Adrenal gland (tissue), 12 donors: ENCODE measurements around the gene PPP1R16B. TPM values are rescaled to one million over a fixed set of nuclear protein-coding genes. Genes with fewer than 3 reads are reported as not detected.

Source experiments
- DNase-seq, 7 donors: peaks; one replicate each; pipeline ENCODE4 v3.0.0-alpha.2; 2019 to 2020
- H3K27ac ChIP-seq, 5 donors: fragments of 200-600 bp; sonication (generic) in 4 of 5; 1 replicate in 3 of 5; 2 replicates in 2 of 5; pipeline versions ENCODE4 v1.5.1 to v1.8.0; 2016 to 2020; ENCODE audit warnings: mild to moderate bottlenecking in 1 of 5
- H3K27me3 ChIP-seq: fragments of 200-600 bp; 2 replicates; pipeline ENCODE4 v1.8.0; 2021
- H3K36me3 ChIP-seq, 2 donors: fragments of 200-600 bp; replicated peaks in 1 of 2; 1 replicate in 1 of 2; 2 replicates in 1 of 2; pipeline versions ENCODE4 v1.5.1 to v1.8.0; 2018 to 2022
- H3K4me1 ChIP-seq, 2 donors: fragments of 200-600 bp; replicated peaks in 1 of 2; 1 replicate in 1 of 2; 2 replicates in 1 of 2; pipeline versions ENCODE4 v1.5.1 to v1.8.0; 2018 to 2021
- H3K4me3 ChIP-seq, 4 donors: fragments of 200-600 bp; sonication (generic) in 3 of 4; one replicate each; pipeline ENCODE4 v1.5.1; 2016 to 2018
- H3K9me3 ChIP-seq, 3 donors: fragments of 200-600 bp; sonication (generic) in 1 of 3; replicated peaks in 1 of 3; 1 replicate in 2 of 3; 2 replicates in 1 of 3; pipeline versions ENCODE4 v1.5.1 to v1.8.0; 2016 to 2021
- CTCF ChIP-seq, 6 experiments: fragments of 450-650 bp in 4 of 6; fragments of 200-600 bp in 2 of 6; sonication (generic) in 1 of 6; IDR thresholded peaks; 1 replicate in 5 of 6; 2 replicates in 1 of 6; pipeline versions ENCODE4 v1.5.1 to v1.8.0; 2016 to 2021; ENCODE audit warnings: antibody characterized with exemption in 6 of 6, mild to moderate bottlenecking in 2 of 6, moderate library complexity in 1 of 6
- POLR2A ChIP-seq, 2 donors: fragments of 450-650 bp; IDR thresholded peaks; one replicate each; pipeline ENCODE4 v1.6.1; 2017; ENCODE audit warnings: antibody characterized with exemption in 2 of 2, mild to moderate bottlenecking in 2 of 2, moderate library complexity in 1 of 2
- WGBS, 4 donors: extraction: QIAGEN DNeasy Blood & Tissue Kit in 2 of 4; methylation state at CpG; one replicate each; pipeline versions ENCODE4 v1.1.5 to v1.1.7; 2013 to 2017; 5-methylcytosine and 5-hydroxymethylcytosine counted together
- intact Hi-C, 2 donors: fragments of 100-400 bp; cut with DNase I; formaldehyde crosslinking; loops; one replicate each; pipeline versions ENCODE4 v1.14.1 to v1.15.0; 2022 to 2023
- polyA plus RNA-seq, 3 donors: library from polyadenylated mRNA; stranded (reverse); fragments of 200-250 nt in 2 of 3; fragments of 350-450 nt in 1 of 3; fragmentation: Illumina TruSeq in 1 of 3; extraction: RNeasy Lipid Tissue Mini Kit (QIAGEN cat#74804) in 1 of 3; gene quantifications; one replicate each; pipeline ENCODE4 v1.2.3, GENCODE V29; 2013 to 2014
- total RNA-seq, 9 donors: library from RNA; depleted of rRNA in 4 of 9; stranded (reverse); fragments of >200 nt in 4 of 9; fragments of 120-200 nt in 1 of 9; fragmentation: NEBNext Ultra II Directional in 1 of 9; extraction: Animal tissue kit (Norgen Biotek cat#: 25700) in 1 of 9; gene quantifications; one replicate each; pipeline versions ENCODE4 v1.1.0 to v1.2.4, GENCODE V29; 2013 to 2023
- donor health status: healthy with polysubstance abuse.
- donor health status: Bipolar disorder and iron deficiency.
- donor health status: DM: yes; HTN: yes; CAD: no.
- donor health status: DM: no; HTN: no; CAD: no.
- donor health status: DM: no; HTN: no; CAD: no.
- donor health status: DM: yes; HTN: yes; CAD: no.

PPP1R16B gene
- total and polyA plus RNA-seq, 12 donors: 1.8 to 18.3 (median 9.2) TPM

GRCh38 chr20:38871560-38871953, 66.1 kb downstream of the PPP1R16B start:
- H3K9me3 ChIP-seq: no peaks in the 10 kb centered on the region
- no peak overlapping the region for H3K4me3 ChIP-seq
- WGBS, 4 donors: 41 to 56% (median 47%) methylated on average over 3 of the region's 3 CpGs
- intact Hi-C loops: no loop called here
- DNase-seq: no peak
- TF ChIP-seq POLR2A (IDR thresholded peaks at IDR 0.05): no peak
- TF ChIP-seq CTCF (IDR thresholded peaks at IDR 0.05): no peak
- no peaks in the 10 kb centered on the region for H3K4me1 ChIP-seq
- H3K27me3 ChIP-seq: no peaks in the 10 kb centered on the region
- no peaks in the 10 kb centered on the region for H3K36me3 ChIP-seq
- H3K27ac ChIP-seq: no peak overlapping the region

GRCh38 chr20:38872036-38872435, 66.5 kb downstream of the PPP1R16B start:
- no peak for DNase-seq
- no peaks in the 10 kb centered on the region for H3K9me3 ChIP-seq
- H3K4me3 ChIP-seq: no peak overlapping the region
- TF ChIP-seq CTCF (IDR thresholded peaks at IDR 0.05): no peak
- no peak for TF ChIP-seq POLR2A (IDR thresholded peaks at IDR 0.05)
- no peaks in the 10 kb centered on the region for H3K27me3 ChIP-seq
- no peak overlapping the region for H3K27ac ChIP-seq
- no peaks in the 10 kb centered on the region for H3K36me3 ChIP-seq
- WGBS, 4 donors: 67 to 69% (median 68%) methylated on average over 7 of the region's 7 CpGs
- intact Hi-C loops: no loop called here
- H3K4me1 ChIP-seq: no peaks in the 10 kb centered on the region

- TF ChIP-seq CTCF (IDR thresholded peaks at IDR 0.05): no peak
- TF ChIP-seq POLR2A (IDR thresholded peaks at IDR 0.05): no peak
- Histone ChIP-seq H3K4me1 (no peaks in the 10 kb centered on the region), H3K4me3 (no peak overlapping the region), H3K27me3 (no peaks in the 10 kb centered on the region), H3K9me3 (no peaks in the 10 kb centered on the region), H3K27ac (no peak overlapping the region), H3K36me3 (no peaks in the 10 kb centered on the region)
- intact Hi-C loops: no loop called here
- peak in 1 of 7 donors; percentile 3 for DNase-seq
- WGBS, 4 donors: 72 to 80% (median 77%) methylated on average over 13 to 15 of the region's 15 CpGs
Observed at GRCh38 chr20:38872491-38873049, 67.1 kb downstream of the PPP1R16B start.

GRCh38 chr20:38873050-38873581, 67.6 kb downstream of the PPP1R16B start:
- DNase-seq: peak in 1 of 7 donors; percentile 6
- H3K4me1 ChIP-seq: no peaks in the 10 kb centered on the region
- intact Hi-C loops: no loop called here
- H3K4me3 ChIP-seq: no peak overlapping the region
- no peaks in the 10 kb centered on the region for H3K27me3 ChIP-seq
- TF ChIP-seq POLR2A (IDR thresholded peaks at IDR 0.05): no peak
- no peak for TF ChIP-seq CTCF (IDR thresholded peaks at IDR 0.05)
- no peaks in the 10 kb centered on the region for H3K36me3 ChIP-seq
- no peak overlapping the region for H3K27ac ChIP-seq
- WGBS, 4 donors: 71 to 77% (median 74%) methylated on average over 10 to 12 of the region's 12 CpGs
- H3K9me3 ChIP-seq: no peaks in the 10 kb centered on the region
